Stimulated activated CD4-positive, alpha-beta T cell treated with anti-CD3 and anti-CD28 coated beads, Interleukin-15, amount 100 ng/mL, for 1 hour (primary cell): ENCODE measurements around the gene SEPTIN10.
A peak's percentile ranks its signal among the peaks of the same experiment; 100 is the strongest.
"Not testable (repeated sequence)": the region's sequence is repeated elsewhere in the genome, so short reads cannot be mapped to it uniquely, and the experiment has no call there.

Source experiments
- DNase-seq, 2 donors: peaks; one replicate each; pipeline ENCODE4 v3.0.0-alpha.2; 2020; ENCODE audit warnings: low read depth in 1 of 2, low spot score in 1 of 2

The SEPTIN10 gene

DNA sequence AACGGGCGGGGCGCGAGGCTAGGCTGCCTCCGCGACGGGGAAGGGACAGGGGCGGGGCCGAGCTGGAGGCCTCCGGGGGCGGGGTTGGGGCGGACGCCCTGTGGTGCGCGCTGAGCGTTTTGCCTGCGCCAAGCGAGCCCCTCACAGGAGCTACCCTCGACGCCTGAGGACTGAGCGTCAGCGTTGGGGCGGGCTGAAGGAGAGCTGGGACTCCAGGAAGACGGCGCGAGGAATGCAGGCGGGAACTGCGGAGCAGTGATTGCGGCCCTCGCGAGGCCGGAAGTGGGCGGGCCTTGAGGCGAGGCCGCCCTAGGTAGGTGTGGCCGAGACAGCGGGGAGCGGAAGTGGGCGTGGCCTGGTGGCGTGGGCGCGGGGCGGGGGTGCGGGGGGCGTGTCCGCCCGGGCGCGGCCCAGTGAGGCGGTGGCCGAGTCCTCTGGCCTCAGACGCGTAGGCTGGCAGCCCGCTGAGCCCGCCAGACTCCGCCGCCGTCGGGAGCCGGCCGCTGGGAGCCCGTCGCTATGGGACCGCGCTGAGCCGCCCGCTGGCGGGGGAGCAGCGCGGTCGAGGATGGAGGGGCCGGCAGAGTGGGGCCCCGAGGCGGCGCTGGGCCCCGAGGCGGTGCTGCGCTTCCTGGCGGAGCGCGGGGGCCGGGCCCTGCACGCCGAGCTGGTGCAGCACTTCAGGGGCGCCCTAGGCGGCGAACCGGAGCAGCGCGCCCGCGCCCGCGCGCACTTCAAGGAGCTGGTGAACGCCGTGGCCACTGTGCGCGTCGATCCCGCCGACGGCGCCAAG lies at the start of gene SEPTIN10, which contains the start of gene SOWAHC:
Gene SEPTIN10, minus strand, starts transcription at position 45 of the 793 bp plus-strand sequence. CDS start 139 bp downstream, outside the sequence.
Gene SOWAHC, plus strand, starts transcription at position 443 of the 793 bp plus-strand sequence. Its CDS starts 126 bp downstream, at position 569.
- peak; percentile 59 to 65 for DNase-seq

- DNase-seq, result no peak
Measured at GRCh38 chr2:109662889-109663288, 49.1 kb upstream of the SEPTIN10 start.

GRCh38 chr2:109660046-109660860 lies 46.5 kb upstream of the SEPTIN10 start:
- DNase-seq, result no peak

- DNase-seq, result no peak
Measured at GRCh38 chr2:109659396-109660045, 45.8 kb upstream of the SEPTIN10 start.

DNA sequence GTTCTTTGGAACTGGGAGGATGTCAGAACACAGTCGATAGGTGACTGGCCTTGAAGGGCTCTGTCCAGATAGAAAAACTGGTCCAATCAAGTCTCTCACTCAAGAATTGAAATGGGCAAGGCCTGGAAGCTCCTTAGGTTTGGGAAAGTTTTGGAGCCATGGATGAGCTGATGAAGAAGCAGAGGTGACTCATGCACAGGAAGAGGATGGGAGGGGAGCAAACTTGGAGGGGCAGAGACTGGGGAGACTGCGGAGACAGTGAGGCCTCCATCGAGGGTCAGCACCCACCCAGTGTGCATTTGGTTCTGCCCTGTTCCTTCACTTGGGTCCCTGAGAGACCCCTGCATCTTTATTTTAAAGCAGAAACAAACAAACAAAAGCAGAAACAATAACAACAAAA lies 41.5 kb upstream of the SEPTIN10 start:
- no peak for DNase-seq

DNA sequence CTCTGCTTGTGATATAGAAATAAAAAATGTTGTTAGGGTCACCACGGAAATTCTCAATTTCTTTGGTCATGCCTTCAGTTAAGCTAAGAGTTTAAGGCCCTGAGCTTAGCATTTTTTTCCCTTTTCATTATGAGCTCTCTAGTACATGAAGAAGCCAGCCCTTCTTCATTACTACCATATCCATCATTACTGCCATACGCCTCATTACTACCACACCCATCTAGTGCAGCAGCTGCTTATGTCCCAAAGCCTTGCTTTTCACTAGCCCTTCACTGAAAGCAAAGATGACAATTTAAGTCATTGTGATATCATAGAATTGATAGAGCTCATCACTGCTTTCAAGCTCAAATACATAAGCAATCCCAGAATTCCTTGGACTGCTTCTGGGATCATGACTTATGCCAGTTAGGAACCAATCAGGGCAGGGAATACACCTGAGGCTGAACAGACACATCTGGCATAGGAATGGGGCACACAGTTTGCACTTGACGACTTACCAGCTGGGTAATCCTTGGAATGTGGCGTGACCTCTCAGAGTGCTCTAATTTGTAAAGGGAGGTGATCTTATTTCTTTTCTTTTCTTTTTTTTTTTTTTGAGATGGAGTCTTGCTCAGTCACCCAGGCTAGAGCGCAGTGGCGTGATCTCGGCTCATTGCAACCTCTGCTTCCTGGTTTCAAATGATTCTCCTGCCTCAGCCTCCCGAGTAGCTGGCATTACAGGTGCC lies 40.7 kb upstream of the SEPTIN10 start:
- no peak for DNase-seq

DNA sequence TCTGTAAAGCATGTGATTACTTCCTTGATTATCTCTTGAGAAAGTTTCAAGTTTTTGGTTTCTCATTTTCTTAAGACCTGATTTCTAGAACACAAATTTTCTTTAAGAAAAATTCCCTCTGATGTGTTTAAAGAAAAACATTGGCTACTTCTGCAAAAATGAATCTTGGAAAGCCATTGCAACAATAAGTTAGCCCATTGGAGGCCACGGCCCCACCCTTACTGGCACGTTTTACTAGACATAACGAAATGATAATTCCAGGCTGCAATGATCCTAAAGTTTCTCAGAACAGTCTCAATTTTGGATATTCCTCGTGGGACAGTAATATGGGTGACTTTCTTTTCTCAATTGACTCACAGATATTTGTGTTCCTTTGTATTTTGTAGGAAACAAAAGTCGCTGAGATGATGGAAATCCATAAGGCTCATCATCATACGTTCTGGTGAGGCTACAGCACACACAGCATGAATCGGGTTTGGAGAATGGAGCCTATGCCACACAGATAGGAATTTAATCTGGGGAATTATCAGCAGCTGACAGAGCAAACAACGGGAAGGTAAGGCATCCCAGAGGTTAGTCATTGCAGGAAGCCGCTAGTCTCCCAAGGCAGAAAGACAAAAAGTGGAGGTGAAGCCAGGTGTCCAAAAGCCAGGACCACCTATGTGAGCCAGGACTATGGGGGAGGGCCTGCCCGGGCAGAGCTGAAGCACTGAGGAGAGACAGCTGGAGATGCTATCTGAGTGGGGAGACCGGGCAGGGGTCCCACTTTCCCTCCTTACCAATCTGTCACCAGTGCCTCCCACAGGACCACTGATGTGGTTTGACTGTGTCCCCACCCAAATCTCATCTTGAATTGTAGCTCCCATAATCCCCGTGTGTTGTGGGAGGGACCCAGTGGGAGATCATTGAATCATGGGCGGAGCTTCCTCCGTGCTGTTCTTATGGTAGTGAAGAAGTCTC lies 36.2 kb upstream of the SEPTIN10 start:
- no peak for DNase-seq

GRCh38 chr2:109648041-109648527 lies 34.3 kb upstream of the SEPTIN10 start:
- no peak for DNase-seq

GRCh38 chr2:109647636-109648035 lies 33.9 kb upstream of the SEPTIN10 start:
- DNase-seq, result no peak

- no peak for DNase-seq
Measured at GRCh38 chr2:109646961-109647360, 33.2 kb upstream of the SEPTIN10 start.

- DNase-seq, result no peak
Measured at GRCh38 chr2:109645412-109646184, 31.8 kb upstream of the SEPTIN10 start.

DNA sequence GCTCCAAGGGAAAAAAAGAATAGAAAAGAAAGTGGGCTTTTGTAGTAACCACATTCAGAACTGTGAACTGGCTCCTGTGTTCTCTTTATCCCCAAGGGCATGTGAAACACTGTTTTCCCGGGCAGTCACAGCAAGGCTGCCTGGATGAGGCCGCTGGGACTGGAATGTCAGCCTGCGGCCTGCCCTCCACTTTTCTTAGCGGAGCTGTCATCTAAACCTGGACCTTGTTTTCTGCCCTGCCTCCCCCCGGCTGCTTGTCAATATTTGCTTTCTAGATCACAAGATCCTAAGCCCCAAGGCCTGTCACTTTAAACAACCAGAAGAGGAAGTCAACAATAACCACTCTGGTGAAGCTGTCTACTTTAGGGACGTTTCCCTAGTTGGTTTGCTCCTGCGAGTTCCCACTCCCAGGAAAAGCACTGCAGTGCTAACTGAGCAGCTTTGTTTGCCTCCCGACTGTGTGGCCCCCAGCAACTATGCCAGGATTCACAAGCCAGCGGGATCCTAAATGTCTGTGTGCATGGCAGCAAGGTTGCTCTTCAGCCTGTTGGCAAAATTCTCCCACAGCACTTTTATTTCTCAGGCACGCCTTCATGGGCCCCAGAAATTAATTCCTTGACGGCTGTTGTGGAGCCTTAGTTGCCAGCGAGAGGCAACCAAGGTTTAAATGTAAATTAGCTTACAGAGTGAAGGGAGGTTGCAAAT lies 31.0 kb upstream of the SEPTIN10 start:
- no peak for DNase-seq

DNA sequence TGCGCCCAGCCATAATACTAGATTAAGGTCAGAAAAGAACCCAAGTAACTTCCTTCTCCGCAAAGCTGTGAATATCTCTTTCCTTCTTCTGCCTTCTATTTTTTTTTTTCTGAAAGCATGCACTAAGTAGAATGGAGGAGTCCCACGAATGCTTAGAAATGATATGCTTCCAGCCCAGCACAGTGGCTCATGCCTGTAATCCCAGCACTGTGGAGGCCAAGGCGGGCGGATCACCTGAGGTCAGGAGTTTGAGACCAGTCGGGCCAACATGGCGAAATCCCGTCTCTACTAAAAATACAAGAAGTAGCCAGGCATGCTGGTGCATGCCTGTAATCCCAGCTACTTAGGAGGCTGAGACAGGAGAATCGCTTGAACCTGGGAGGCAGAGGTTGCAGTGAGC lies 26.2 kb upstream of the SEPTIN10 start:
- DNase-seq, result not testable (repeated sequence)

DNA sequence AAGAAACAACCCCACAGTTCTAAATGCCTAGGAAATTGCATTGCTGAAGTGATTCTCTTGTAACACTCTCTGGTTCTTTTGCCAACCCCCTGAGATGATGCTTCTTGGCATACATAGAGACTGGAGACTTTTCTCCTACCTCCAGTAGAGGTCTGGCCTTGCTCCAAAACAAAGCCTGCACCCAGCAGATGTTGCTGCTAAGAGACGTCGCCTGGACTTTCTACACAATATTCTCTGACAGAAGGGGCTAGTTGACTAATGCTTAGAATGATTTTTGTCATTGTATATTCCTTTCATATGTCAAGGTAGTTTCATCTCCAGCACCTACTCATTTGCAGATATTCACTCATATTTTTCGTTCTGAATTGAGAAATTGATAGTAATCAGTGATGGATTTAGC lies 25.0 kb upstream of the SEPTIN10 start:
- no peak for DNase-seq

GRCh38 chr2:109637749-109638570 lies 24.2 kb upstream of the SEPTIN10 start:
- no peak for DNase-seq

GRCh38 chr2:109636317-109636716 lies 22.6 kb upstream of the SEPTIN10 start:
- DNase-seq, result no peak
